ENCODE measurements around the gene TSPO2. TPM values are rescaled to one million over a fixed set of nuclear protein-coding genes. Genes with fewer than 3 reads are reported as not detected.

Gene TSPO2
- total RNA-seq, 1 experiment from 2014 or later, result not detected

GRCh38 chr6:41085182-41085581 is 42.9 kb downstream of the TSPO2 start:
- intact Hi-C loops (cut with micrococcal nuclease), result no loop called here
- no peak for TF ChIP-seq CTCF (IDR thresholded peaks at IDR 0.05; ENCODE audit: unreplicated experiment)
- CTCF ChIA-PET, result no interaction called here
- Mint-ChIP-seq H3K9me3 (ENCODE audit: unreplicated experiment) (no peaks in the 10 kb centered on the region), H3K4me1 (ENCODE audit: insufficient read depth, unreplicated experiment) (peaks cover 7% of the 10 kb centered on the region), H3K36me3 (ENCODE audit: insufficient read depth, unreplicated experiment) (peaks cover 87% of the 10 kb centered on the region), H3K4me3 (ENCODE audit: unreplicated experiment) (no peak overlapping the region), H3K27me3 (ENCODE audit: insufficient read depth, unreplicated experiment) (no peaks in the 10 kb centered on the region), H3K27ac (ENCODE audit: low read depth, unreplicated experiment) (no peak overlapping the region)
- no TSS peak for BruUV-seq (replicated peaks)
- POLR2A ChIA-PET, result interaction anchor here (2.0 kb wide), 1 partner anchor 10 kb away, joined by 9 read pairs; no protein-coding TSS in a partner anchor
- DNase-seq (ENCODE audit: unreplicated experiment), result no peak

- BruUV-seq (replicated peaks), result no TSS peak
- no peaks in the 10 kb centered on the region for H3K4me1 Mint-ChIP-seq (ENCODE audit: insufficient read depth, unreplicated experiment)
- no peak overlapping the region for H3K4me3 Mint-ChIP-seq (ENCODE audit: unreplicated experiment)
- no peak overlapping the region for H3K27ac Mint-ChIP-seq (ENCODE audit: low read depth, unreplicated experiment)
- ChIA-PET POLR2A (interaction anchor here (1.3 to 1.4 kb wide), 2 partner anchors 13 to 16 kb away, joined by 3 to 7 read pairs; partner anchors contain the start of gene NFYA), CTCF (interaction anchor here (0.6 to 1.6 kb wide), 4 partner anchors 13 to 176 kb away, joined by 3 to 4 read pairs (median 4); no protein-coding TSS in a partner anchor)
- no peaks in the 10 kb centered on the region for H3K27me3 Mint-ChIP-seq (ENCODE audit: insufficient read depth, unreplicated experiment)
- intact Hi-C loops (cut with micrococcal nuclease), result no loop called here
- no peaks in the 10 kb centered on the region for H3K9me3 Mint-ChIP-seq (ENCODE audit: unreplicated experiment)
- TF ChIP-seq CTCF (IDR thresholded peaks at IDR 0.05; ENCODE audit: unreplicated experiment), result no peak
- H3K36me3 Mint-ChIP-seq (ENCODE audit: insufficient read depth, unreplicated experiment), result peaks cover 93% of the 10 kb centered on the region
- DNase-seq (ENCODE audit: unreplicated experiment), result no peak
Measured at GRCh38 chr6:41088451-41088850, 46.2 kb downstream of the TSPO2 start.

- BruUV-seq (replicated peaks), result no TSS peak
- Mint-ChIP-seq H3K9me3 (ENCODE audit: unreplicated experiment) (no peaks in the 10 kb centered on the region), H3K27me3 (ENCODE audit: insufficient read depth, unreplicated experiment) (no peaks in the 10 kb centered on the region), H3K36me3 (ENCODE audit: insufficient read depth, unreplicated experiment) (peaks cover 94% of the 10 kb centered on the region), H3K4me3 (ENCODE audit: unreplicated experiment) (no peak overlapping the region), H3K4me1 (ENCODE audit: insufficient read depth, unreplicated experiment) (no peaks in the 10 kb centered on the region), H3K27ac (ENCODE audit: low read depth, unreplicated experiment) (no peak overlapping the region)
- ChIA-PET CTCF (interaction anchor here (0.5 to 5.1 kb wide), 17 partner anchors 7 to 300 kb away, joined by 3 to 57 read pairs (median 6); no protein-coding TSS in a partner anchor), POLR2A (interaction anchor here (0.7 to 1.3 kb wide), 3 partner anchors 12 to 19 kb away, joined by 3 read pairs; partner anchors contain the start of genes NFYA and OARD1)
- intact Hi-C loops (cut with micrococcal nuclease), result no loop called here
- no peak for TF ChIP-seq CTCF (IDR thresholded peaks at IDR 0.05; ENCODE audit: unreplicated experiment)
- DNase-seq (ENCODE audit: unreplicated experiment), result no peak
Measured at GRCh38 chr6:41090841-41091761, 48.8 kb downstream of the TSPO2 start.
